Effector memory CD4-positive, alpha-beta T cell (primary cell): ENCODE measurements around the gene CDH22.

ENCODE experiments used
- DNase-seq, 3 donors: peaks; one replicate each; pipeline ENCODE4 v3.0.0-alpha.2; 2020
- H3K27ac ChIP-seq: 2 replicates; pipeline ENCODE4 v1.7.0; 2013; ENCODE audit warnings: mild to moderate bottlenecking, low read length, moderate library complexity; ENCODE audit not compliant: insufficient read depth, poor library complexity, severe bottlenecking
- H3K27me3 ChIP-seq: replicated peaks from 2 replicates; pipeline ENCODE4 v1.7.0; 2013; ENCODE audit warnings: mild to moderate bottlenecking, low read length; ENCODE audit not compliant: insufficient read depth, control insufficient read depth, poor library complexity, severe bottlenecking
- H3K36me3 ChIP-seq: 2 replicates; pipeline ENCODE4 v1.7.0; 2013; ENCODE audit warnings: mild to moderate bottlenecking, low read length, moderate library complexity; ENCODE audit not compliant: control insufficient read depth, insufficient read depth
- H3K4me1 ChIP-seq: 2 replicates; pipeline ENCODE4 v1.7.0; 2013; ENCODE audit warnings: low read length, mild to moderate bottlenecking; ENCODE audit not compliant: control insufficient read depth, insufficient read depth, poor library complexity, severe bottlenecking
- H3K4me3 ChIP-seq: 2 replicates; pipeline ENCODE4 v1.7.0; 2013; ENCODE audit warnings: low read length, low read depth, mild to moderate bottlenecking; ENCODE audit not compliant: insufficient read depth, poor library complexity, severe bottlenecking
- H3K9me3 ChIP-seq: 2 replicates; pipeline ENCODE4 v1.7.0; 2013; ENCODE audit warnings: mild to moderate bottlenecking, low read length, moderate library complexity; ENCODE audit not compliant: control insufficient read depth

The CDH22 gene

DNA sequence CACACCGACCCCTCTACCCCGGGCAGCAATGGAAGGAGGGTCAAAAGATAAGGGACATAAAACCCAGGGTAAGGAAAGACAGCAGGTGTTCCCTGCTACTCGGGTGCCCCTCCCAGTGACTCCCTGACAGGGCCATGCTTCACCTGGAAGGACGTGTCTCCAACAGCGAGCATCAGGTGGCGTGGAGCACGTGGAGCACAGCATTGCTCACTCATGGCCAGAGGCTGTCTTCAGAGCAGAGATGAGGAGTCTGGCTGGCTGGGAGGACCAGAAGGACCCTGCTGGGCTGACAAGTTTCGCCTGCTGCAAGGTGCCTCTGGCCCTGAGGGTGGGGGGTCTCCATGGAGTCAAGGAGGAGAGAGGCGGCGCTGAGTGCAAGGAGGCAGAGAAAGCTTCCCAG, 15.3 kb upstream of the CDH22 start:
- Histone ChIP-seq H3K9me3 (no peaks in the 10 kb centered on the region), H3K4me3 (no peak overlapping the region), H3K36me3 (no peaks in the 10 kb centered on the region), H3K27ac (no peak overlapping the region), H3K4me1 (no peaks in the 10 kb centered on the region), H3K27me3 (no peaks in the 10 kb centered on the region)
- DNase-seq = no peak

DNA sequence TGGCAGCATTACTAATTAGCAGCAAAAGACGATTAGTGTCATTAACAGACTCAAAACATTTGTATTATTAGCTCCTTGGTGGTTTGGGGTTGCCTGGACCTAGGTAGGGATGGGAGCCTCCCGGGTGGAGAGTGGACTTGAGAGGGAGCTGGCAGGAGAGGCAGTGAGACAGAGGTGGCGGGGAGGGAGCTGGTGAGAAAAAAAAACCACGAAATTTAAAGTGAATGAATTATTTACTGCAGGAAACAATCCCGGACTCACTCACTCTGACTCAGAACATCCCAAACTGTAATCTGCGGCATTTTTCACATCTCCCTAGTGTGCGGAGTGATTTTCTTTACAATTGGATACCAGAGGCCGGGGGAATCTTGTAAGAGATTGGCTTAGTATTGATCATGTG, 14.3 kb upstream of the CDH22 start:
- H3K36me3 ChIP-seq = no peaks in the 10 kb centered on the region
- no peak for DNase-seq
- no peaks in the 10 kb centered on the region for H3K27me3 ChIP-seq
- no peak overlapping the region for H3K4me3 ChIP-seq
- H3K27ac ChIP-seq = no peak overlapping the region
- no peaks in the 10 kb centered on the region for H3K9me3 ChIP-seq
- no peaks in the 10 kb centered on the region for H3K4me1 ChIP-seq

DNA sequence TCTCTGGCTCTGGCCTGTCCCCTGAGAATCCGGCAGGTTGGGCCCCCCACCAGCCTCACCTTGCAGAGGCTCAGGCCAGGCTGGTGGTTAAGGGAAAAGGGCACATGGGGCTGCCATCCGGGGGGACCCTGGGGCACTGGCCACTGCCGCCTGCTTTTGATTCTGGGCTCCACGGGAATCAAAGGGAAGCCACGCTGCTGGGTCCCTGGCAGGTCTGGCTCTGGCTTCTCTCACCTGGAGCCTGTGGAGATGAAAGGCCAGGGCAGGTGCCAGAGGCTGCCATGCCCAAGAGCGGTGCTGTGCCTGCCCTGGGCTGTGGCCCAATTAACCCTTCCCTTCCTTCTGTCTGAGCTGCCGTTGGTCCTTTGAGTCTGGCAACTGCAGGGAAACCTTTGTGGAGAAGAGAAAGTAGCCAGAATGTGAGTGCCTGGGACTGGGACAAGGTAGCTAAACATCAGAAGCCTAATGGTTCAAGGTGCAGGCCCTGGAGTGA, 9.4 kb upstream of the CDH22 start:
- DNase-seq = no peak
- peaks cover 10% of the 10 kb centered on the region for H3K27me3 ChIP-seq
- no peak overlapping the region for H3K4me3 ChIP-seq
- no peaks in the 10 kb centered on the region for H3K9me3 ChIP-seq
- peaks cover 2% of the 10 kb centered on the region for H3K4me1 ChIP-seq
- no peak overlapping the region for H3K27ac ChIP-seq
- H3K36me3 ChIP-seq = no peaks in the 10 kb centered on the region

DNA sequence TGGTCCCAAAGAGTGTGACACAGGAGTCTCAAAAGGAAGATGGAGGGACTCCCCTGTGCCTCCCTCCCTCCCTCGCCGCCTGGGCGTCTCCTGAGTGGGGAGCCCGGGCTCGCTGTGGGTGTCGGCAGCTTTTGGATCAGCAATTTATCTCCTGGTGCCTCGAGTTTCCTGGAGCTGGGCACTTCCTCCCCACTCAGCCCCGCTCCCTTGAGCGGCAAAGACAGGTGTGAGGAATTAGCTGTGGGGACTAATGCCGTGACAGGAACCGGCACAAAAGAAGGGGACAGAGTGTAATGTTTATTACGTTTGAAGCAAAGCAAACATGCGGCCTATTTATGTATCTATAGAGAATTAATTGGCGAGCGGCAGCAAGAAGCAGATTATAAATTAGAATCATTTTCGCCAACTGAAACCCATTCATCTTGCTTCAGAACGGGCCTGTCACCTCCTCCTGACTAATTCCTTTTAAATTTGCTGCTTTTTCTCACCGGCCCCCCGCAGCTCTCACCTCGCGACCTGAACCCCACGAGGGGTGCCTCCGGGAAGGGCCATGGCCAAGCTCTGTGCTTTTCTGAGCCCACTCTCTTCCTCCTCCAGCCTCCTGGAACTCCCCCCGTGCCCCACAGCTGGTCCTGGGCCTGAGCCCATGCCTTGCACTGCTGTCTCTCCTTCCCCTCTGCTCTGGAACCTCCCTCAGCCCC, 8.8 kb upstream of the CDH22 start:
- DNase-seq = no peak
- peaks cover 16% of the 10 kb centered on the region for H3K27me3 ChIP-seq

DNA sequence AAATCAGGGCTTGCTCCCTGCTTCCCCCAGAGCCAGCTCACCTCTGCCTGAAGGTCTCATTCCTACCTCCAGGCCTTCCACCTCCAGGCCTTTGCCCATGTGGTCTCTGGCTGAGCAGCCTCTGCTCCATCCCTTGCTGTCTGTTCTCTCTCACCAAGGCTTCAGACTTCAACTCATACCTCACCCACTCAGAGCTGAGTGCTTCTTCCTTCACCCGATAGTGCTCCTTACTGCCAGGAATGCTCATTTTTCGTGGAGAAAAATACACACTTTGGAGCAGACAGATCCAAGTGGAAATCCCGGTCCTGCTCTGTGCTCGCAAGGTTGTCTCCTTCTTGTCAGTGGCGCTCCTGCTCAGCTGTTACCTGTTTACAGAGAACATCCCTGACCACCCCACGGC, 7.0 kb upstream of the CDH22 start:
- no peak overlapping the region for H3K4me3 ChIP-seq
- DNase-seq = no peak
- peaks cover 18% of the 10 kb centered on the region for H3K27me3 ChIP-seq
- H3K36me3 ChIP-seq = no peaks in the 10 kb centered on the region
- peaks cover 6% of the 10 kb centered on the region for H3K4me1 ChIP-seq
- no peaks in the 10 kb centered on the region for H3K9me3 ChIP-seq
- H3K27ac ChIP-seq = no peak overlapping the region

More for the DNA sequence above, 8.8 kb upstream of the CDH22 start:
- no peaks in the 10 kb centered on the region for H3K36me3 ChIP-seq
- no peaks in the 10 kb centered on the region for H3K9me3 ChIP-seq
- no peak overlapping the region for H3K27ac ChIP-seq
- no peak overlapping the region for H3K4me3 ChIP-seq
- H3K4me1 ChIP-seq = peaks cover 6% of the 10 kb centered on the region

DNA sequence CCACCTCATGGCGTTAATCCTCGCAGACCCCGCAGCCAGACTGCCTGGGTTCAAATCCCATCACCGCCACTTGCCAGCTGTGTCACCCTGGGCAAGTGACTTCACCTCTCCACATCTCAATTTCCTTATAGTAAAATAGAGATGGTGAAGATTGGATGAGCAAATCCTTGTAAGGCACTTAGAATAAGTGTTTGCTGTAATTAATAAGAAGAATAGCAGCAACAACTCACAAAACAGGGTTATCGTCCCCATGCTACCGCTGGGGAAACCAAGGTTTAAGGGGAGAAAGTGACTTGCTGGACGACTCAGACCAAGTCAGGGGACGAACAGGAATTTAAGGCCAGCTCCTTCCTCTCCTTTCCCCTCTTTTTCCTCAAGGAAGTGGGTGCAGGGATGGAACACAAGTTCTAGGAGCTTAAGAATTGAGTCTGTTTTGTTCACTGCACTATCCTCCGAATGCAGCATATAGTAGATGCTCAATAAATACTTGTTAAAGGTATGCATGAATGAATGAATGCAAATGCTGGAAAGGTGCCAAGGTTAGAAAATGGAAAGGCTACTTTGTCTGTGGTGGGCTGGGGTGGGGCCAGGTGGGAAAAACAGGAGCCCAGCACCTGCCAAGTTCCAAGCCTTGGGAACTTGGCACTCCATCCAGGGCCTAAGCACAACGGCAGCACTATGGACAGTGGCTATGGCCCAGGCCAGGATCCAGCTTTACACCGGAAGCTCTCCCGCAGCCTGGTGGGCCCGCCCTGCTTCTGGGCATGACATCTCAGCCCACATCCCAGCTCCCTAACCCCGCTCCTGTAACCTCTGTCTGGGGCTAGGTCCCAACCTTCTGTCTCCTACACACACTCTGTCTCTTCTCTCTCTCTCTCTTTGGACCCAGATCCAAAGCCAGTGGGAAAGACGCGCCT, 4.9 kb upstream of the CDH22 start:
- DNase-seq = no peak
- H3K36me3 ChIP-seq = no peaks in the 10 kb centered on the region
- no peak overlapping the region for H3K4me3 ChIP-seq
- no peaks in the 10 kb centered on the region for H3K9me3 ChIP-seq
- H3K27me3 ChIP-seq = peaks cover 35% of the 10 kb centered on the region
- H3K27ac ChIP-seq = no peak overlapping the region
- H3K4me1 ChIP-seq = peaks cover 10% of the 10 kb centered on the region

DNA sequence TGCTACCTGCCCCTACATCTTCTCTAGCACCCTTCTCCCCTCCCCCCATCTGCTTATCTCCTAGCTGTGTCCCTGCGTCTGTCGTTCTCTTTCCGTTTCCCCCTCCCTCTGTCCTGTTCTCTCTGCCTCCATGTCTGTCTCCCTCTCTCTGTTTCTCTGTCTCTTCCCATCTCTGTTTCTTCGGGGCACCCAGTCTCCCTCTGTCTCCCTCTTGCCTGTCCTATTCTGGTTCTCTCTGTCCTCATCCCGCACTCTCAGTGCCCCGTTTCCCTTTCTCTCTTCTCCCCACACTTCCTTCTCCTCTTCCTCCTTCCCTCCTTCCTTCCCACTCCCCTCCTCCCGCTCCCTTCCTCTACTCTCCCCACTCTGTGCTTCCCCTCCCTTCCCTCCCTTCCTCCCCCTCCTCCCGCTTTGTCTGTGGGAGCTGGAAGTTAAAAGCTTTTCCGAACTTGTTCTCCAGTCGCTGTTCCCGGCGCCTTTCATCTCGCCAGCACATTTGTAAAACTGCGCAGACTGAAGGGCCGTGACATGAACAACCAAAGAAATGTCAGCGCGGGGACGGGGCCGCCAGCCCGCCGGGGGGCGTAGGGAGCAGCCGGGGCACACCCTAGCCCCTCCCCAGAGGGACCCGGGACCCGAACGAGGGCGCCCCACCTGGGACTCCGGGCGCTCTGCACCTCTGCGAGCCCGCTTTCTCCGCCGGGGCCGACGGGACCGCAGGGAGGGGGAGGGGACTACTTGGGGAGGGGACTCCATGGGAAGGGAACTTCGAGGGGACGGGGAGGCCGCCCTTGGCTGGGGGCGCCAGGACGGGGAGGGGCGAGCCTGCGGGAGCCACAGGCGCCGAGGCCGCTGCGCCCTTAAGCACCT, 4.0 kb upstream of the CDH22 start:
- no peak overlapping the region for H3K27ac ChIP-seq
- no peak for DNase-seq
- H3K4me3 ChIP-seq = no peak overlapping the region
- no peaks in the 10 kb centered on the region for H3K9me3 ChIP-seq
- peaks cover 12% of the 10 kb centered on the region for H3K4me1 ChIP-seq
- no peaks in the 10 kb centered on the region for H3K36me3 ChIP-seq
- H3K27me3 ChIP-seq = peaks cover 42% of the 10 kb centered on the region

DNA sequence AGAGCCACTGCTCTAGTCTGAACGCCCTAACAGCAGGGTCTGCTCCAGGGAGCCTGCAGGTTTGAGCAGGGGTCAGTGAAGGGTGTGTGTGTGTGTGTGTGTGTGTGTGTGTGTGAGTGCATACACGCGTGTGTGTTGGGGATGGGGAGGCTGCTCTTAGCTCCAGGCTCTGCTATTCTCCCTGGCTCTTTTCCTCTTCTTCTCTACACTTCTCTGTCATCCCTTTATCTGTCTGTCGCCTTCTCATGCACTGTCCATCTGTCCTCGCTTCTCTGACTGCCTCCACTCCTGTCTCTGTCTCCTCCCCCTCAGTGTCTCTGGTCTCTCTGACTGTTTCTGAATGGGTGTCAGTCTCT, 3.4 kb upstream of the CDH22 start:
- H3K9me3 ChIP-seq = no peaks in the 10 kb centered on the region
- H3K27me3 ChIP-seq = peaks cover 47% of the 10 kb centered on the region
- no peaks in the 10 kb centered on the region for H3K36me3 ChIP-seq
- H3K4me1 ChIP-seq = peaks cover 14% of the 10 kb centered on the region
- H3K4me3 ChIP-seq = no peak overlapping the region
- no peak for DNase-seq
- H3K27ac ChIP-seq = no peak overlapping the region

DNA sequence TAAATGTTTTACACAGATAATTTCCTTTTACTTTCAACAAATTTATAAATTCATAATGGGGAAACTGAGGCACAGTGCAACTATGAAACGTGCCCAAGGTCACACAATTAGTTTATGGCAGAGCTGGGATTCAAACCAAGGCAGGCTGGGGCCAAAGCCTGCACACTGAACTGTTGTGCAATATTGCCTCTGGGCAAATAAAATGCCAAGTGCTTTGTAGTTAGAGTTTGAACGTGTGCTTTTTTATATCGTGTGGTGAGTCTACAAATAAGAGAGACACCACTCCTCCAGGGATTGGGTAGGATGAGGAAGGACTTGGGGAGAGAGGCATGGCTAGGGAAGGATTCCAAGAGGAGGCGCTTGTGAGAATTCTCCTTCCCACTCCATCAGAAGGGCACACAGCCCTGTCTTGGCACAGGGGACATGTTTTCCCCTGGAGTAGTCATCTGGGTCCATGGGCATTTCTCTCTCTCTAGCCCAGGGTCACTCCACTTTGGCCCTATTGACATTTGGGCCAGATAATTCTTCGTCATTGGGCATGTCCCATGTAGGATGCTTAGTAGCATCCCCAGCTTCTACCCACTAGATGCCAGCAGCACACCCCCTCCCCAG, 2.8 kb upstream of the CDH22 start:
- DNase-seq = no peak
- H3K4me3 ChIP-seq = no peak overlapping the region
- H3K27me3 ChIP-seq = peaks cover 51% of the 10 kb centered on the region
- no peaks in the 10 kb centered on the region for H3K36me3 ChIP-seq
- H3K4me1 ChIP-seq = peaks cover 14% of the 10 kb centered on the region
- H3K27ac ChIP-seq = no peak overlapping the region
- no peaks in the 10 kb centered on the region for H3K9me3 ChIP-seq
